NCI-H2196 (cell line): ENCODE data around the gene EDC4.
"Not testable (repeated sequence)": the region's sequence is repeated elsewhere in the genome, so short reads cannot be mapped to it uniquely, and the experiment has no call there.

Experiments
- DNase-seq: peaks from one replicate; lab custom pipeline; 2025; ENCODE audit not compliant: unreplicated experiment; lab: John Stamatoyannopoulos, UW

Gene EDC4

GRCh38 chr16:67848118-67848517 is 24.7 kb upstream of the EDC4 start:
- no peak for DNase-seq

GRCh38 chr16:67853670-67854069 is 19.2 kb upstream of the EDC4 start:
- no peak for DNase-seq

- DNase-seq = no peak
Observed at GRCh38 chr16:67855789-67856188, 17.1 kb upstream of the EDC4 start.

- DNase-seq = no peak
Observed at GRCh38 chr16:67856927-67857546, 15.8 kb upstream of the EDC4 start.

- peak; percentile 65 for DNase-seq
Observed at GRCh38 chr16:67857547-67858233, 15.2 kb upstream of the EDC4 start.

GRCh38 chr16:67858500-67858899 is 14.4 kb upstream of the EDC4 start:
- no peak for DNase-seq

GRCh38 chr16:67860589-67861398 is 12.1 kb upstream of the EDC4 start:
- no peak for DNase-seq

- no peak for DNase-seq
Observed at GRCh38 chr16:67861877-67862276, 11.0 kb upstream of the EDC4 start.

- DNase-seq = no peak
Observed at GRCh38 chr16:67862623-67863583, 9.9 kb upstream of the EDC4 start.

- not testable (repeated sequence) for DNase-seq
Observed at GRCh38 chr16:67864044-67864443, 8.8 kb upstream of the EDC4 start.

GRCh38 chr16:67864594-67864993 is 8.3 kb upstream of the EDC4 start:
- no peak for DNase-seq

- no peak for DNase-seq
Observed at GRCh38 chr16:67865318-67865717, 7.5 kb upstream of the EDC4 start.

GRCh38 chr16:67868290-67868689 is 4.6 kb upstream of the EDC4 start:
- no peak for DNase-seq

- no peak for DNase-seq
Observed at GRCh38 chr16:67869653-67870052, 3.2 kb upstream of the EDC4 start.

- no peak for DNase-seq
Observed at GRCh38 chr16:67871256-67871655, 1.6 kb upstream of the EDC4 start.

- DNase-seq = no peak
Observed at GRCh38 chr16:67872131-67872630, 671 bp upstream of the EDC4 start.

- no peak for DNase-seq
Observed at GRCh38 chr16:67873435-67874370, 851 bp downstream of the EDC4 start.

GRCh38 chr16:67874372-67874771 is 1.5 kb downstream of the EDC4 start:
- no peak for DNase-seq

- no peak for DNase-seq
Observed at GRCh38 chr16:67877064-67877463, 4.2 kb downstream of the EDC4 start.

GRCh38 chr16:67878232-67878631 is 5.4 kb downstream of the EDC4 start:
- DNase-seq = no peak
